PC-9 (cell line): ENCODE results near the gene TRIM38. TPM values are rescaled to one million over a fixed set of nuclear protein-coding genes. Genes with fewer than 3 reads are reported as not detected.

Source experiments
- BruUV-seq: library from RNA; stranded (reverse); fragments of 400-500 nt; replicated peaks from 2 replicates; lab custom pipeline; 2021; lab: Mats Ljungman, UMichigan
- CTCF ChIA-PET: fragments of 300-600 bp; sonication (Branson Sonifier 250); formaldehyde crosslinking; loops from one replicate; lab custom pipeline; 2022; ENCODE audit warnings: antibody characterized with exemption; lab: Charles Lee
- POLR2A ChIA-PET: fragments of 300-600 bp; sonication (Branson Sonifier 250); formaldehyde crosslinking; loops from one replicate; lab custom pipeline; 2022; ENCODE audit warnings: antibody characterized with exemption; ENCODE audit not compliant: unreplicated experiment; lab: Charles Lee
- DNase-seq, 2 experiments: peaks; one replicate each; pipeline versions ENCODE4 v3.0.0 to v3.0.0-alpha.2; 2015 to 2022; ENCODE audit warnings: mixed read lengths in 1 of 2
- H2AFZ ChIP-seq: fragments of 200-600 bp; sonication (generic); 2 replicates; pipeline ENCODE4 v1.8.1; 2017; ENCODE audit warnings: antibody characterized with exemption
- H3F3A ChIP-seq: fragments of 200-600 bp; sonication (generic); 2 replicates; pipeline ENCODE4 v1.8.1; 2017; ENCODE audit warnings: antibody characterized with exemption, mild to moderate bottlenecking, low read depth; ENCODE audit not compliant: insufficient read depth
- H3K27ac ChIP-seq: fragments of 200-600 bp; sonication (generic); 2 replicates; pipeline ENCODE4 v1.6.1; 2016; ENCODE audit warnings: mixed run types
- H3K27me3 ChIP-seq: fragments of 200-600 bp; sonication (generic); 2 replicates; pipeline ENCODE4 v1.6.1; 2016; ENCODE audit warnings: low read depth, mixed run types; ENCODE audit not compliant: insufficient read depth
- H3K36me3 ChIP-seq: fragments of 200-600 bp; sonication (generic); 2 replicates; pipeline ENCODE4 v1.6.1; 2016; ENCODE audit warnings: low read depth, mixed run types
- H3K4me1 ChIP-seq: fragments of 200-600 bp; sonication (generic); replicated peaks from 2 replicates; pipeline ENCODE4 v1.6.1; 2016; ENCODE audit warnings: mixed run types; ENCODE audit not compliant: insufficient read depth
- H3K4me2 ChIP-seq: fragments of 200-600 bp; sonication (generic); 2 replicates; pipeline ENCODE4 v1.6.1; 2017; ENCODE audit warnings: mixed run types
- H3K4me3 ChIP-seq: fragments of 200-600 bp; sonication (generic); 2 replicates; pipeline ENCODE4 v1.6.1; 2016; ENCODE audit warnings: mixed run types
- H3K79me2 ChIP-seq: fragments of 200-600 bp; sonication (generic); 2 replicates; pipeline ENCODE4 v1.6.1; 2017; ENCODE audit warnings: low read depth, mixed run types
- H3K9me2 ChIP-seq: fragments of 200-600 bp; sonication (generic); 2 replicates; pipeline ENCODE4 v1.8.1; 2017; ENCODE audit warnings: mild to moderate bottlenecking; ENCODE audit not compliant: insufficient read depth
- H3K9me3 ChIP-seq: fragments of 200-600 bp; sonication (generic); 2 replicates; pipeline ENCODE4 v1.8.1; 2016; ENCODE audit warnings: low read depth; ENCODE audit not compliant: insufficient read depth
- H4K20me1 ChIP-seq: fragments of 200-600 bp; sonication (generic); 2 replicates; pipeline ENCODE4 v1.8.1; 2017; ENCODE audit not compliant: insufficient read depth
- EZH2 ChIP-seq: fragments of 200-600 bp; sonication (generic); IDR thresholded peaks from 2 replicates; pipeline ENCODE4 v1.8.0; 2017; ENCODE audit warnings: antibody characterized with exemption, low read depth
- intact Hi-C: fragments of 100-400 bp; cut with micrococcal nuclease; formaldehyde crosslinking; loops from one replicate; pipeline ENCODE4 v1.10.0; 2022; ENCODE audit not compliant: unreplicated experiment
- total RNA-seq: library from RNA; stranded (reverse); gene quantifications from 2 replicates; pipeline ENCODE4 v1.2.3, GENCODE V29; 2021
- TF ChIP-seq, protein P1 (sequence below): fragments of 200-600 bp; sonication (generic); conservative IDR thresholded peaks from 2 replicates; pipeline ENCODE4 v1.6.1; 2017; ENCODE audit warnings: mixed run types, antibody characterized with exemption, mild to moderate bottlenecking, moderate library complexity

TRIM38 gene
- total RNA-seq, 1 experiment from 2014 or later = 31.3 TPM

DNA sequence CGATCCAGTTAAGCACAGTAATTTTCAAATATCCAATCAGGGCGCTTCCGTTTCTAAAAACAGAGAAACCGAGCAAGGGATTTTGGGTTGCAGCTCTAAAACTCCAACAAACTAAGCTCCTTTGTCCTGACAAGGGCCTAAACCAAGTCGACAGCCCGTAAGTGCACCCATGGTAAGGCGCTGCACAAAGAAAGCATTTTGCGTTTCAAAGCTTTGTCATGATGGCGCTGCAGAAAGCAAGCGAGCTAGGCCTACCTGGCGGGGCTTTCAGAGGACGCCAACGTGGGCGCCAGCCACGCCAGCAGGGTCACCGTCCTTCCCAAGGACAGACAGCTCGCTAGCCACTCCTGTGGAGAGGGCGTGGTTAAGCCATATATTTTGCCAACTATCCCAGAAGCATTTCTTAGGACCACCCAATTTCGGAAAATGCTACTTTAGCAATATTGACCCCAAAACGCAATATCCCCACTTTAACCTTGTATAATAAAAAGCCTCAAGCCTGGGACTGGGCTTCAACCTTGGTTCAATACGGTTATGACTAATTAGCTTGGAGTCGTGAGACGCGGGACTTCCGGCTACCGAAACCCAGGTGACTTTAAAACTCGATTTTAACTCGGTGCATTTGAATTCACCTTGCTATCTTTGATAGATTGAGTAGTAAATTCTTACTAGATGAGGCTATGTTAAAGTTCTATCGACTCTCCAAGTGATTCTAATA, 53.8 kb downstream of the TRIM38 start:
- Histone ChIP-seq H3F3A (peaks cover 17% of the 10 kb centered on the region), H3K79me2 (no peaks in the 10 kb centered on the region), H4K20me1 (no peaks in the 10 kb centered on the region), H3K36me3 (no peaks in the 10 kb centered on the region), H3K4me3 (no peak overlapping the region), H3K4me2 (peak overlapping the region; percentile 64; the same call in 1 of the 2 replicates), H3K9me3 (no peaks in the 10 kb centered on the region), H3K9me2 (no peaks in the 10 kb centered on the region), H3K27me3 (no peaks in the 10 kb centered on the region), H3K4me1 (no peaks in the 10 kb centered on the region), H3K27ac (no peak overlapping the region), H2AFZ (no peak overlapping the region)
- no peak for DNase-seq
- intact Hi-C loops = no loop called here
- TF ChIP-seq, protein P1, sequence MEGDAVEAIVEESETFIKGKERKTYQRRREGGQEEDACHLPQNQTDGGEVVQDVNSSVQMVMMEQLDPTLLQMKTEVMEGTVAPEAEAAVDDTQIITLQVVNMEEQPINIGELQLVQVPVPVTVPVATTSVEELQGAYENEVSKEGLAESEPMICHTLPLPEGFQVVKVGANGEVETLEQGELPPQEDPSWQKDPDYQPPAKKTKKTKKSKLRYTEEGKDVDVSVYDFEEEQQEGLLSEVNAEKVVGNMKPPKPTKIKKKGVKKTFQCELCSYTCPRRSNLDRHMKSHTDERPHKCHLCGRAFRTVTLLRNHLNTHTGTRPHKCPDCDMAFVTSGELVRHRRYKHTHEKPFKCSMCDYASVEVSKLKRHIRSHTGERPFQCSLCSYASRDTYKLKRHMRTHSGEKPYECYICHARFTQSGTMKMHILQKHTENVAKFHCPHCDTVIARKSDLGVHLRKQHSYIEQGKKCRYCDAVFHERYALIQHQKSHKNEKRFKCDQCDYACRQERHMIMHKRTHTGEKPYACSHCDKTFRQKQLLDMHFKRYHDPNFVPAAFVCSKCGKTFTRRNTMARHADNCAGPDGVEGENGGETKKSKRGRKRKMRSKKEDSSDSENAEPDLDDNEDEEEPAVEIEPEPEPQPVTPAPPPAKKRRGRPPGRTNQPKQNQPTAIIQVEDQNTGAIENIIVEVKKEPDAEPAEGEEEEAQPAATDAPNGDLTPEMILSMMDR = no peak
- no peak for TF ChIP-seq EZH2
- CTCF ChIA-PET = no interaction called here
- POLR2A ChIA-PET = interaction anchor here (0.7 kb wide), 3 partner anchors 25 to 61 kb away, joined by 3 to 7 read pairs (median 5); no protein-coding TSS in a partner anchor
- BruUV-seq = no TSS peak

DNA sequence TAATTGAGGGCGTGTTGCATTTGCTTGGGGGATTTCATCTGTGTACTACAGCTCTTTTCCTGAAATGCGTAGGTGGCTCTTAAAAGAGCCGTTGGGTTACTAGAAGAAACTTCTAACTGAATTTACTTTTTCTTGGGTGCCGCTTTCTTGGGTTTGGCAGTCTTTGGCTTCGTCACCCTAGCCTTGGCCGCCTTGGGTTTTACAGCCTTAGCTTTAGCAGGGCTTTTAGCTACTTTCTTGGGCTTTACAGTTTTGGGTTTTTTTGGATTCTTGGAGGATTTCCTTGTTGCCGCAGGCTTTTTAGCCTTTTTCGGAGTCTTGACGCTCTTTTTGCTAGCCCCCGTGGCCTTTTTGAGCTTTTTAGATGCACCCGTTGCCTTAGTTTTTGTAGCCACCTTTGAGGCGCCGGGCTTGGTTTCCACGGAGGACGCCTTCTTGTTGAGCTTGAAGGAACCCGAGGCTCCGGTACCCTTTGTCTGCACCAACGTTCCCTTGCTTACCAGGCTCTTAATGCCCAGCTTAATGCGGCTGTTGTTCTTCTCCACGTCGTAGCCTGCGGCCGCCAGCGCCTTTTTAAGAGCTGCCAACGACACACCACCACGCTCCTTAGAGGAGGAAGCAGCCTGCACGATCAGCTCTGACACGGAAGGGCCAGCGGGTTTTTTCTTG, 54.5 kb downstream of the TRIM38 start:
- ChIA-PET POLR2A (interaction anchor here (0.6 to 1.0 kb wide), 16 partner anchors 9 to 767 kb away, joined by 3 to 19 read pairs (median 6); a partner anchor contains a TSS), CTCF (interaction anchor here (0.5 to 1.0 kb wide), 9 partner anchors 11 to 1591 kb away, joined by 3 to 14 read pairs (median 4); no protein-coding TSS in a partner anchor)
- Histone ChIP-seq H3K27ac (no peak overlapping the region), H3K36me3 (no peaks in the 10 kb centered on the region), H2AFZ (peak overlapping the region; percentile 79), H3K9me3 (no peaks in the 10 kb centered on the region), H3K4me2 (peak overlapping the region; percentile 64), H3K4me3 (peak overlapping the region; percentile 30; the same call in 1 of the 2 replicates), H3K79me2 (no peaks in the 10 kb centered on the region), H3K4me1 (no peaks in the 10 kb centered on the region), H3K27me3 (no peaks in the 10 kb centered on the region), H3F3A (peaks cover 23% of the 10 kb centered on the region), H3K9me2 (no peaks in the 10 kb centered on the region), H4K20me1 (no peaks in the 10 kb centered on the region)
- intact Hi-C loops = no loop called here
- BruUV-seq = no TSS peak
- DNase-seq = no peak
- TF ChIP-seq EZH2 = no peak
- TF ChIP-seq, protein P1 = no peak

DNA sequence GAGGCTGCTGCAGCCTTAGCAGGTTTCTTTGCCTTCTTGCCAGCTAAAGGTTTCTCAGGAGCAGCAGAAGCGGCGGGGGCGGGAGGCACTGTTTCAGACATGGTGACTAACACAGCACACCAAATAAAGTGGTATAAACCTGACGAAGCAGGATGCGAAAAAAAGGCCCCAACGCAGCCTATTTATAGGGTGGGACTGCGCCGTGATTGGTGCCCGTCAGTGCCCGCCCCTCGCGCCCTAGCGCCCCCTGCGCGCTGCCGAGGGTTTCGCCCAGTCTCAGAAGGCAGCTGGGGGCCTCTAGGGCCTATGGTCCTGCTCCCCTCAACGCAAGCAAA, 55.0 kb downstream of the TRIM38 start:
- H2AFZ ChIP-seq = peak overlapping the region; percentile 79
- H3K27ac ChIP-seq = no peak overlapping the region
- no peaks in the 10 kb centered on the region for H3K9me3 ChIP-seq
- no peaks in the 10 kb centered on the region for H3K36me3 ChIP-seq
- H3K4me1 ChIP-seq = peaks cover 5% of the 10 kb centered on the region
- TF ChIP-seq, protein P1 = no peak
- TF ChIP-seq EZH2 = no peak
- H4K20me1 ChIP-seq = no peaks in the 10 kb centered on the region
- DNase-seq = peak; percentile 56 to 66
- peak overlapping the region; percentile 64 for H3K4me2 ChIP-seq
- intact Hi-C loops = no loop called here
- POLR2A ChIA-PET = interaction anchor here (0.6 to 1.0 kb wide), 13 partner anchors 9 to 767 kb away, joined by 3 to 19 read pairs (median 6); a partner anchor contains a TSS
- BruUV-seq = no TSS peak
- no peaks in the 10 kb centered on the region; the same call in 1 of the 2 replicates for H3K79me2 ChIP-seq
- CTCF ChIA-PET = interaction anchor here (0.5 to 1.0 kb wide), 9 partner anchors 11 to 1590 kb away, joined by 3 to 14 read pairs (median 4); no protein-coding TSS in a partner anchor
- H3F3A ChIP-seq = peaks cover 27% of the 10 kb centered on the region
- H3K4me3 ChIP-seq = peak overlapping the region; percentile 30; the same call in 1 of the 2 replicates
- no peaks in the 10 kb centered on the region for H3K9me2 ChIP-seq
- H3K27me3 ChIP-seq = no peaks in the 10 kb centered on the region
